Neuronal stem cell (in vitro differentiated cells): ENCODE measurements around the gene ULK4.

Experiments
- DNase-seq: peaks from one replicate; pipeline ENCODE4 v3.0.0-alpha.2; 2013; ENCODE audit warnings: low spot score
- H2AFZ ChIP-seq: one replicate; pipeline ENCODE4 v1.6.1; 2013; ENCODE audit warnings: mild to moderate bottlenecking, low read length, inconsistent platforms
- H2AK5ac ChIP-seq: 2 replicates; pipeline ENCODE4 v1.6.1; 2013; ENCODE audit warnings: low read depth, mild to moderate bottlenecking, inconsistent platforms, low read length, moderate library complexity, mixed read lengths
- H2BK120ac ChIP-seq: 2 replicates; pipeline ENCODE4 v1.6.1; 2013; ENCODE audit warnings: low read depth, mild to moderate bottlenecking, inconsistent platforms, low read length, moderate library complexity, mixed read lengths
- H2BK12ac ChIP-seq: one replicate; pipeline ENCODE4 v1.6.1; 2013; ENCODE audit warnings: low read length, inconsistent platforms
- H2BK15ac ChIP-seq: 2 replicates; pipeline ENCODE4 v1.6.1; 2013; ENCODE audit warnings: mild to moderate bottlenecking, low read length, inconsistent platforms, mixed read lengths
- H2BK5ac ChIP-seq: one replicate; pipeline ENCODE4 v1.6.1; 2013; ENCODE audit warnings: inconsistent platforms, mild to moderate bottlenecking, low read length, moderate library complexity
- H3K14ac ChIP-seq: one replicate; pipeline ENCODE4 v1.6.1; 2013; ENCODE audit warnings: low read length, inconsistent platforms
- H3K18ac ChIP-seq: 2 replicates; pipeline ENCODE4 v1.6.1; 2013; ENCODE audit warnings: low read length, inconsistent platforms
- H3K23ac ChIP-seq: 2 replicates; pipeline ENCODE4 v1.6.1; 2013; ENCODE audit warnings: low read depth, mild to moderate bottlenecking, mixed read lengths, low read length, inconsistent platforms; ENCODE audit not compliant: poor library complexity
- H3K27ac ChIP-seq: replicated peaks from 3 replicates; pipeline ENCODE4 v1.5.1; 2013; ENCODE audit warnings: low read length, inconsistent platforms
- H3K27me3 ChIP-seq, 3 experiments: 2 replicates each; pipeline ENCODE4 v1.6.1; 2013; ENCODE audit warnings: low read length in 3 of 3, mild to moderate bottlenecking in 2 of 3, inconsistent platforms in 1 of 3, low read depth in 1 of 3, mixed read lengths in 1 of 3, moderate library complexity in 1 of 3; ENCODE audit not compliant: control insufficient read depth in 3 of 3, insufficient read depth in 3 of 3
- H3K36me3 ChIP-seq, 2 donors: replicated peaks in 1 of 2; 2 replicates each; pipeline ENCODE4 v1.6.1; 2013; ENCODE audit warnings: low read length in 2 of 2; ENCODE audit not compliant: control insufficient read depth in 2 of 2, insufficient read depth in 2 of 2
- H3K4ac ChIP-seq: 2 replicates; pipeline ENCODE4 v1.6.1; 2013; ENCODE audit warnings: inconsistent platforms, mild to moderate bottlenecking, low read length, moderate library complexity
- H3K4me1 ChIP-seq, 2 donors: 1 replicate in 1 of 2; 2 replicates in 1 of 2; pipeline ENCODE4 v1.6.1; 2013; ENCODE audit warnings: low read length in 2 of 2, low read depth in 1 of 2; ENCODE audit not compliant: control insufficient read depth in 2 of 2, insufficient read depth in 1 of 2
- H3K4me2 ChIP-seq: one replicate; pipeline ENCODE4 v1.6.1; 2013; ENCODE audit warnings: mild to moderate bottlenecking, low read length, inconsistent platforms; ENCODE audit not compliant: insufficient read depth, poor library complexity, severe bottlenecking
- H3K4me3 ChIP-seq, 2 donors: 2 replicates each; pipeline ENCODE4 v1.5.1; 2013; ENCODE audit warnings: low read length in 2 of 2, mild to moderate bottlenecking in 2 of 2, inconsistent platforms in 1 of 2, moderate library complexity in 1 of 2
- H3K79me1 ChIP-seq: one replicate; pipeline ENCODE4 v1.6.1; 2013; ENCODE audit warnings: low read depth, mild to moderate bottlenecking, inconsistent platforms, low read length, moderate library complexity
- H3K9ac ChIP-seq: one replicate; pipeline ENCODE4 v1.6.1; 2013; ENCODE audit warnings: mild to moderate bottlenecking, low read depth, low read length, inconsistent platforms; ENCODE audit not compliant: poor library complexity
- H3K9me3 ChIP-seq, 2 donors: replicated peaks in 1 of 2; 2 replicates each; pipeline versions ENCODE3 to v1.6.1; 2013; ENCODE audit warnings: low read length in 2 of 2, mild to moderate bottlenecking in 2 of 2, inconsistent platforms in 1 of 2, low read depth in 1 of 2, mixed read lengths in 1 of 2, moderate library complexity in 1 of 2; ENCODE audit not compliant: control insufficient read depth in 2 of 2, insufficient read depth in 1 of 2
- H4K8ac ChIP-seq: one replicate; pipeline ENCODE4 v1.6.1; 2013; ENCODE audit warnings: low read depth, mild to moderate bottlenecking, inconsistent platforms, low read length, moderate library complexity
- H4K91ac ChIP-seq: one replicate; pipeline ENCODE4 v1.6.1; 2013; ENCODE audit warnings: low read length, low read depth, mild to moderate bottlenecking, inconsistent platforms; ENCODE audit not compliant: poor library complexity
- WGBS, 2 donors: extraction: QIAGEN DNeasy Blood & Tissue Kit; methylation state at CpG; one replicate each; pipeline ENCODE4 v1.1.7; 2013; ENCODE audit warnings: missing lambda C conversion rate in 2 of 2, mixed read lengths in 1 of 2; ENCODE audit not compliant: insufficient read length in 2 of 2, insufficient replicate concordance in 1 of 2; ENCODE audit errors: extremely low coverage in 2 of 2; 5-methylcytosine and 5-hydroxymethylcytosine counted together

ULK4 gene

DNA sequence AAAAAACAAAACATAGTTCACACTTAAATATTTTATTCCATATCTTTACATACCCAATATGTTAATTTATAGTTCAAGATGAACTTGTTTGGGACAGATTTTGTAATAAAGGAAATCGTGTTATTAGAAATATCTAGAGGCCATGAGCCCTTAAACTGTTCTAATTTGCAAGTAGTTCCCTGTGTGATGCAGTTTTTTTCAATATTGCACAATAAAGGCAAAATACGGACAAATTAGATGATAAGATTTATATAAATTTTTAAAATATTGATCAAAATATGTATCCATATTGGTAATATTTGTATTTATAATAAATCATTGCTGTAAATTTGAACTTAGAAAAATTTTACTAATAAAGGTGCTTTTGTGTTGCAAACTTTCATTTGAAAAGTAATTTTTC is 738.8 kb downstream of the ULK4 start:
- no peak overlapping the region for H3K14ac ChIP-seq

DNA sequence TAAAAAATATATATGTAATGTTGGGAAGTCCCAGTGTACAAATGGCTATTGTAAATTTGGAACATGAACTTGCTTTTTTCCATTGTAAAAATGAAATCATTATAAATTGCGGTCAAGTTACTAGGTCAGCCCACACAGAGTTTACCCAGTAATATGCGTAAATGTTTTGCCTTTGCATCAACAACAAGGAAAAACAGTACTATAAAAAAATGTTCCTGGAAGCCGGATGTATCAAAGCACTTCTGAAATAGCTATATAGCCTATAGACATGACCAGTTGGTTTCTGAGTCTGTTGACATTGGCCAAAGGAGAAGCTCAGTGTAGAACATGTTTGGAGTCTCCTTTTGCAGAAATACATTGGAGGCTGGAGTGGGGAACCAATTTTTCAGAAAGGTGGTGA is 739.4 kb downstream of the ULK4 start:
- Histone ChIP-seq H3K9me3 (no peaks in the 10 kb centered on the region), H3K4ac (no peak overlapping the region), H4K8ac (no peak overlapping the region), H3K36me3 (peaks cover 23 to 75% of the 10 kb centered on the region in 2 donors), H2AFZ (no peak overlapping the region), H3K4me1 (no peaks in the 10 kb centered on the region), H3K23ac (no peak overlapping the region), H3K27ac (no peak overlapping the region), H2BK5ac (no peak overlapping the region), H3K18ac (no peak overlapping the region), H3K4me3 (no peak overlapping the region), H3K9ac (no peak overlapping the region), H2AK5ac (no peak overlapping the region), H2BK120ac (no peak overlapping the region), H3K14ac (no peak overlapping the region), H3K27me3 (no peaks in the 10 kb centered on the region), H2BK15ac (no peak overlapping the region), H3K4me2 (no peak overlapping the region), H3K79me1 (peaks cover 2% of the 10 kb centered on the region), H2BK12ac (no peak overlapping the region), H4K91ac (no peak overlapping the region)
- WGBS, 2 donors = no CpG with 5 or more reads among the region's 3 CpGs
- no peak for DNase-seq

More for the DNA sequence above, 738.8 kb downstream of the ULK4 start:
- Histone ChIP-seq H4K8ac (no peak overlapping the region), H3K4me3 (no peak overlapping the region), H3K79me1 (peaks cover 2% of the 10 kb centered on the region), H2BK12ac (no peak overlapping the region), H4K91ac (no peak overlapping the region), H3K27me3 (no peaks in the 10 kb centered on the region), H3K18ac (no peak overlapping the region), H3K4me2 (no peak overlapping the region), H2AK5ac (no peak overlapping the region), H3K4ac (no peak overlapping the region), H3K23ac (no peak overlapping the region), H3K9ac (no peak overlapping the region), H3K9me3 (no peaks in the 10 kb centered on the region), H2AFZ (no peak overlapping the region), H2BK15ac (no peak overlapping the region), H3K36me3 (peaks cover 25 to 81% of the 10 kb centered on the region in 2 donors), H3K27ac (no peak overlapping the region), H3K4me1 (no peaks in the 10 kb centered on the region), H2BK5ac (no peak overlapping the region), H2BK120ac (no peak overlapping the region)
- WGBS, 2 donors = no CpG with 5 or more reads among the region's 2 CpGs
- no peak for DNase-seq

DNA sequence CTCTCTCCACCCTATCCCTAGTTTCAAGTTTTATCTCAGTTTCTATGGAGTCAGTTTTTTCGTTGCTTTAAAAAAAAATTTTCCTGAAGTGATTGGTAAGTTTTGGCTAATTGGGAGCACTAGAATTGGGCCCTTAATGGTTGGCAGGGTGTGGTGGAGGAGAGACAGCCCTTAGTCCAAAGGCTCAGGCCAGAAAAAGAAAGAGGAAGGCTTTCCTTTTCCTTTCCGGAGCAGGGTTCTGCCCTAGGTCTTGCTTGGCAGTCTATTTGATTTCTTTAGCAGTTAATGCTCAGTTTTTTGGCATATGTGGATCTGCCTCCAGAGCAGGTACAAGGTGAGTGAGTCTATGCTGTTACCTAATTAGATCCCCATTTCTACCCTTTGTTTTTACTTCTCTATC is 739.9 kb downstream of the ULK4 start:
- Histone ChIP-seq H3K27ac (no peak overlapping the region), H4K91ac (no peak overlapping the region), H3K4me1 (peaks cover 0 to under 1% of the 10 kb centered on the region in 2 donors), H3K36me3 (peaks cover 23 to 70% of the 10 kb centered on the region in 2 donors), H3K4me2 (no peak overlapping the region), H3K9me3 (no peaks in the 10 kb centered on the region), H2BK12ac (no peak overlapping the region), H3K9ac (no peak overlapping the region), H3K14ac (no peak overlapping the region), H2BK15ac (no peak overlapping the region), H3K18ac (no peak overlapping the region), H3K23ac (no peak overlapping the region), H2AK5ac (no peak overlapping the region), H3K27me3 (no peaks in the 10 kb centered on the region), H3K4ac (no peak overlapping the region), H2BK5ac (no peak overlapping the region), H3K4me3 (no peak overlapping the region), H2AFZ (no peak overlapping the region), H4K8ac (no peak overlapping the region), H3K79me1 (peaks cover 2% of the 10 kb centered on the region), H2BK120ac (no peak overlapping the region)
- WGBS, 2 donors = no CpG with 5 or more reads among the region's 2 CpGs
- DNase-seq = no peak

DNA sequence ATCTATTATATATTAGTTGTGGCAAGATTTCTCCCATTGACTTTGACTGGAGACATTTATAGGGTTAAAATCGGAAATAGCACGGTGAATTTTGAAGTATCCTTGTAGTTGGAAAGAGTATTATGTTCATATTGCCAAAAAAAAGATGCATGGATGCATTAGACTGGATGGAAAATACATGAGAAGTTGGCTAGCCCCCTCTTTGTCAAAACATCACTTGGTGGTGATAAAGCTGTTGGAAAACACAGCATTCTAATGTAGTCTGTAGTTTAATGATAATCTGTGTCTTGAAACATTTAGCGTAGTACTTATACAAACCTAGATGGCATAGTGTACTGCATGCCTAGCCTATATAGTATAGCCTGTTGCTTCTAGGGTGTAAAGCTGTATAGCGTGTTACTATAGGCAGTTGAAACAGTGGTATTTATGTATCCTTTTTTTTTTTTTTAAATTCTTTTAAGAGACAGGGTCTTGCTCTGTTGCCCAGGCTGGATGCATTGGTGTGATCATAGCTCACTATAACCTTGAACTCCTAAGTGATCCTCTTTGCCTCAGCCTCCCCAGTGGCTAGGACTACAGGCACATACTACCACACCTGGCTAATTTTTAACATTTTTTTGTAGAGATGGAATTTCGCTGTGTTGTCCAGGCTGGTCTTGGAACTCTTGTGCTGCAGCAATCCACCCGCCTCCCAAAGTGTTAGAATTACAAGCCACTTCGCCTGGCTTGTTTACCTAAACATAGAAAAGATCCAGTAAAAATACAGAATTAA is 740.8 kb downstream of the ULK4 start:
- Histone ChIP-seq H3K27me3 (no peaks in the 10 kb centered on the region), H3K18ac (no peak overlapping the region), H2BK120ac (no peak overlapping the region), H3K9ac (no peak overlapping the region), H3K4ac (no peak overlapping the region), H3K23ac (no peak overlapping the region), H3K27ac (no peak overlapping the region), H3K79me1 (peaks cover 2% of the 10 kb centered on the region), H2AFZ (no peak overlapping the region), H3K36me3 (peaks cover 18 to 61% of the 10 kb centered on the region in 2 donors), H4K91ac (no peak overlapping the region), H2BK12ac (no peak overlapping the region), H2BK15ac (no peak overlapping the region), H3K14ac (no peak overlapping the region), H4K8ac (no peak overlapping the region), H3K4me1 (peaks cover 0 to 4% of the 10 kb centered on the region in 2 donors), H2AK5ac (no peak overlapping the region), H3K9me3 (no peaks in the 10 kb centered on the region), H3K4me2 (no peak overlapping the region), H2BK5ac (no peak overlapping the region), H3K4me3 (no peak overlapping the region)
- no peak for DNase-seq
- no CpG with 5 or more reads among the region's 7 CpGs for WGBS, 2 donors
